HG02798 (cell line): ENCODE measurements around the gene EPHA2.

Experiments used
- ATAC-seq: cut with Tn5 transposase; IDR thresholded peaks from one replicate; pipeline ENCODE4 v1.9.1; 2021; ENCODE audit warnings: mild to moderate bottlenecking; ENCODE audit not compliant: unreplicated experiment, poor library complexity

EPHA2 gene

DNA sequence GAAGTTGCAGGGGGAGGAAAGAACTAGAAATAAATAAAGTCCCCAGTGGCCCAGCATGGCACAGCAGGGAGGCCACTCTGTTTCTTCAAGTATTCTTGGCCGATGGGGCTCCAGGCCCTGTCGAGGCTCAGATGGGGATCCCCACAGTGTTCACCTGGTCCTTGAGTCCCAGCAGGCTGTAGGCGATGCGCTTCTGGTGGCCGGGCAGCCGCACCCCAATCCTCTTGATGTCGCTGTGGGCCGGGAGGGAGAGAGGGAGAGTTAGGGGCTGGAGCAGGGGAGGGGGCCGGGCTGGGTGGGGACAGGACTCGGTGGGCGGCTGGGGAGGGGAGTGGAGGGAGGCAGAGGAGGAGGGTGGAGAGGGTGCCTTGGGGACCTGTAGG is 30.8 kb downstream of the EPHA2 start:
- no peak for ATAC-seq

DNA sequence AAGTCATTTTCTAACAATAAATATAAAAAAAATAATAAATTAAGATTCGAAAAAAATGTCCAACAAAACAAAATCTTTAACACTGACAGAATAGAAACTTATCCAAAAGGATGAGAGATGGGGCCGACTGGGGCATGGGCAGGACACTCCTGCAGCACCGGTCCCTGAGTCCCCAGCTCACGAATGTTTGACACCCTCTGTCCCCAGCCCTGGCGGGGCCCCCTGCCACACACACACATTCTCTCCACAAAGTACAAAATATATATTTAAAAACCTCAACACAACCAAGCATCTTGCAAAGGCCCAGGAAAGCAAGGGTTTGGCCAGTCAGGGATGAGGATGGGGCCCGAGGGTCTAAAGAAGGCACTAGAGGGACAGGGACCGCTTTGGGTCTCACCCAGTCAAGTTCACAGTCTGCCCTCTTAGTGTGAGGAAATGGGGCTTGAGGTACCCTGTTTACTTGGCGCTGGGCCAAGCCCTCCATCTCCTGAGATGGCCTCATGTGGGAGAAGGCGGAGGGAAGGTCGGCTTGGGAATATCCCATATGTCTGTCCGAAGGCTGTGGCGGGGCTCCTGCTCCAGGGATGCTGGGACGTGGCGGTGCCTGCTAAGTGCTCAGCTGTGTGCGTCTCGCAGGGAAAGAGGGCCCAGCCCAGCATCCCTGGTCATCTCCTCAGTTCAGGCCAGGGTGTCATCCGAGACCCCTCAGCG is 31.3 kb downstream of the EPHA2 start:
- ATAC-seq, result no peak

DNA sequence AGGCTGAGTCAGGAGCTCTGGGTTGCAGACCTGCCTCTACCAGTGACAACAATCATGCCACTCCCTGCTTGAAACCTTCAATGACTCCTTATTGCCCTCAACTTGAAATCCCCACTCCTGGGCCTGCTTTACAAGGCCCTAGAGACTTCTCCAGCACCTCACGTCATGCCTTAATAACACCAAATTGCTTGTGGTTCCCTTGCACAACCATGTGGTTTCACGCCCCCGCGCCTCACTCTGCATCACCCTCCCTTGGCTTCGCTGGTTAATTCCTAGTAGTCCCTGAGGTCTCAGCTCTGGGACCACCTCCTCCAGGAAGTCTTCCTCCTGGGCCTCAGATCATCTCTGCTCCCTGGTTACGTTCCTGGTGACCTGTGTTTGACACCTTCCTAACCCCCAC is 33.0 kb downstream of the EPHA2 start:
- ATAC-seq, result no peak

DNA sequence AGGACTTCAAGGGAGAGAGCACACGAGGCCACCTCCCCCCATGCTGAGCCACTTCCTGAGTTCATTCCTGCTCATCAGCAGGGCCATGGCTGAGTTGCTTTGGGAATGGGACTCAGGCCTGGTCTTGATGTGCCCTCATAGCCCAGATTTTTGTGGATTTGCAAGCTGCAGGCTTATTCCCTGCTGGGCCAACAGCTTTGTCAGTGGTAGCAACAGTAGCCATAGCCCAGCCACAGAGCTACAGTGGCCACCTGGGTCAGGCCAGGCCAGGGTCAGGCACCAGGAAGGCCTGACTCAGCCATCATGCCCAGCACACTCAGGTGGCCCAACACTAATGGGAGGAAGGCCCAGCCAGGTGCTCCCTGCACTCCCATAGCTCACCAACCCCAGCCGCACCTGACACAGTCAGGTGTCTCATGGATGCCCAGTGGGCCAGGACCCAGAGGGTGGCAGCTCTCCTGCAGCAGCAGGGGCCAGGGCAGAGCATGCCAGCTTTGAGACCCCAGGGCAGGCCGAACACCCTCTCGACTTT is 33.5 kb downstream of the EPHA2 start:
- ATAC-seq, result no peak

DNA sequence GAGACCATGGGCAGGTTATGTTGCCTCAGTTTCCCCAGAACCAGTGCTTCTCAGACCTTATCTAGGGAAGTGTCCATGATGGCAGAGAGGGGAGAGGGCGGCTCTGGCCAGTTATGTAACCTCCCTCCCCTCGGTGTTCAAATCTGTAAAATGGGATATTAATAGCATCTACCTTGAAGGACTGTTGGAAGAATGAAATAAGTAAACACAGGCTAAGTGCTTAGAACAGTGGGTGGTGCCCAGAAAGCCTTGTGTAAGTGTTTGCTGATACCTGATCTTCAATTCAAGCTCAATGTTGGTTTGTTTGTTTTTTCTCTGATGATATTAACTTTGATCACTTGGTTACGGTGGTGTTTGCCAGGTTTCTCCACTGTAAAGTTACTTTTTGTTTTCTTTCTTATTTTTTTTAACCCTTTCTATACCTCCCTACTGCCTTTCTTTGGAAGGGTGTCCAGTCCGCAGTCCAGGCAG is 34.9 kb downstream of the EPHA2 start:
- no peak for ATAC-seq

DNA sequence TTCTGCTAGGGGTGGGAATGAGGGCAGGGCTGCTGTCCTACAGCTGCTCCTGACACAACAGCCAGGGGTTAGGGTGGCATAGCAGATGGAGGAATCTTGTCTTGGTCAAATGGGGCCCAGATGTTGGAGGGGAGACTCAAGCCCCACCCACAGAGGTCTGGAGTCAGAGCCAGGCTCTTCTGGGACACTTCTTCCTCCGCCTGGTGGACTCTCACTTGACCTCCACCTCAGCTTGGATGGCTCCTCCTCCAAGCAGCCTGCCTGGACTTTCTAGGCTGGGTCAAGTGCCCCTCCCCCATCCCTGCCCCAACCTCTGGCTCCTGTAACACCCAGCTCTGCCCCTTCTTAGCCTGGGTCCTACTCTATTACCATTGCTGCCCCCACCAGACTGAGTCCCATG is 35.5 kb downstream of the EPHA2 start:
- ATAC-seq, result no peak

DNA sequence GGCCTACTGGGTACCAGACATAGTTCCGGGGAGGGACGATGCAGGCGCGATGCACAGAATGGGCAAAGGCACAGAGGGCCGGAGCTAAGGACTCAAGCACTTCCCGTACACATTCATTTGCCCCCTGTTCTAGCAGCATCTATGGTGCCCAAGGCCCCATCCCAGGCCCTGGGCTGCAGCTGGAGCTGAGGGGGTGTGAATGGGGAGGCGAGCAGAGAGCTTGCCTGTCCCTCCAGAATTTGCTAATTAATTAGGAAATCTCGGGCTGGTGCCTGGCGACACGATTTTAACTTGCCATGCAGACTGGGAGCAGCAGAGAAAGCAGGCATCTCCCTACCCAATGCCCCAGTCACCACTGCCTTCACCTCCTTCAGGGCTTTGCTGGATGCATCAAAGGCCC is 35.9 kb downstream of the EPHA2 start:
- no peak for ATAC-seq

DNA sequence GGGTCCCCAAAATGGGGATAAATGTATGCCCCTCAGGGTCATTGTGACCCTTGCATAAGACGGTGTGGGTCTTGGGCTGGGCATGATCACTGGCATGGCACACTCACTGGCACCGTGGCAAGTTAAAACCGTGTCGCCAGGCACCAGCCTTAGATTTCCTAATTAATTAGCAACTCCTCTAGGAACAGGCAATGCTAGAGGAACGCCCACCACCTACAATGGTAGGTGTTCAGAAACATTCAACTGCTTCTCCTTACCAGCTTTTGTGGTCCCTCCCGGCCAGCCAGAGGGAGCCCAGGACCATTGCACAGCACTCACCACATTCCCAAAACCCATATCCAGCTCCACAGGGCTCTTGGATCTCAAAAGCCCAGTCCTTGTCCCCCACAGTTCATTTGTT is 36.4 kb downstream of the EPHA2 start:
- no peak for ATAC-seq

DNA sequence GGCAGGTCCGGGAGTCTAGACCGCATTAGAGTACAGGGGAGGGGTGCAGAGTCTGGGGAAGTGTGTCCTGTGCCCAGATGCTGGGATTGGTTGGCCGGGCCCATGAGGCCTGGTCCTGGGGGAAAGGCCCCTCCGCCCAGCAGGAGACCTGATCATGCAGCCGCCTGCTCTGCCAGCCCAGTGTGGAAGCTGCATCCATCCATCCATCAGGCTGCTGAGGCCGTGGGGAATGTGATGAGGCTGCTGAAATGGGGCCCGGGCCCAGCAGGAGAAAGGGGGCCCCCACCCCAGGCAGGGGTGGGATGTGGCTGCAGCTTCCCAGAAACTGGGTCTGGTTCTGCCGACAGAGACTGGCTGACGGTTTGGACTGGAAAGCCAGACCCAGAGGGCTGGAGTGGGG is 37.2 kb downstream of the EPHA2 start:
- no peak for ATAC-seq

DNA sequence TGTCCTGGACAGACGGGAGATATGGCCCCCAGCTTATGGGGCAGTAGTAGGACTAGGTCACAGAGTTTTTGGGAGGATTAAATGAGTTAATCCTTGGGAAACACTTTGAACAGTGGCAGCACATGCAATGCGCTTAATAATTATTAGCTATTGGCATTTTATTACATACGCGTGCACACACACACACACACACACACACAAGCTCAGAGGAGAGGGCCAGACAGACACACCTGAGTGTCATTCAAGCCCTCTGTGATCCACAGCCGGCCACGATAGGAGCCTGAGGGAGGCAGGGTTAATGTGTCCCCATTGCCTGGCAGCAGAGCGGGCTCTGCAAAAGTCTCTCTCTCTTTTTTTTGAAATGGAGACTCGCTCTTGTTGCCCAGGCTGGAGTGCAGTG is 37.9 kb downstream of the EPHA2 start:
- ATAC-seq, result no peak

DNA sequence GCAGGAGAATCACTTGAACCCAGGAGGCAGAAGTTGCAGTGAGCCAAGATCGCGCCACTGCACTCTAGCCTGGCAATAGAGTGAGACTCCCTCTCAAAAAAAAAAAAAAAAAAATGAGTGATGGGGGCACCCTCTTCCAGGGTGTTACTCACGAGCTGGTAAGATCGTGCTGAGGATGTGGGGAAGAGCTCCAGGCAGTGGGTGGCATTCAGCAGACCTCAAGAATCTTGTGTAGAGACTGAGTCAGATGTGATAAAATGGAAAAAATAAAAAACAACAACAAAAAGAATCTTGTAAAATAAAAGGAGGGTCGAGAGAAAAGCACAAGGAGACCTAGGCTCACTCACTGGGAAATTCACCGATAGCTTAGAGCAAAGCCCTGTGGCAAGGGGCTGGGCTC is 38.5 kb downstream of the EPHA2 start:
- no peak for ATAC-seq

DNA sequence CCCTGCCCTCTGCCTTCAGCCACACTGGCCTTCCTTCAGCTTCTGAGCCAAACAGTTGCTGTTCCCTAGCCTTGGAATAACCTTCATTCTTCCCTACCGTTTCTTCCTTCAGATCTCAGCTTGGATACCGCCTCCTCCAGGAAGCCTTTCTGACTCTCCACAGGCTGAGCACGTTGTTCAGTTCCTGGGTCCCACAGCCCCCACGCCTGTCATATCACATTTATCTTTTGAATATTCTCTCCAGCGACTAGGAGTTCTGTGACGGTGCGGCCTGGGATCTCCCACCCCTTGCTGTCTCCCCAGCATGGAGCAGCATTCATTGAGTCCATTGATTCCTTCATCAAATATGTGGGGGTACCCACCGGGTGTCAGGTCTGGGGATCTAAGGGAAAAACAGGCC is 39.2 kb downstream of the EPHA2 start:
- ATAC-seq, result no peak

DNA sequence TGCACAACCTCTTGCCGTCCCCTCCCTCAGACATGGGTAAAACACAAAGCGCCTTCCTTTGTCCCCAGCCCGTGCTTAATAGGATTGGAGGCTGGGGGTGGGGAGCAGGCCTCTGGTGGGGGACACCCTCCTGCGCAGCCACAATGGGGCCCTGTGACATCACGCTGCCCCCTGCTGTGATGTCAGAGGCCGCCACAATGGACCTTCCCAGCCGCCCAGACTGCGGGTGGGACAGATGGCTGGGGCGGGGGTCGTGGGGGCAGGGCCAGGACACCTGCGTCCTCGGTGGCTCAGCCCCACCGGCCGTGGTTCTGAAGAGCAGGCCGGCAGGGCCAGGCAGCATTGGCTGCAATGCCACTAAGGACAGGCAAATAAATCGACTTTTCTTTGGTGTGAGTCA is 39.9 kb downstream of the EPHA2 start:
- no peak for ATAC-seq

DNA sequence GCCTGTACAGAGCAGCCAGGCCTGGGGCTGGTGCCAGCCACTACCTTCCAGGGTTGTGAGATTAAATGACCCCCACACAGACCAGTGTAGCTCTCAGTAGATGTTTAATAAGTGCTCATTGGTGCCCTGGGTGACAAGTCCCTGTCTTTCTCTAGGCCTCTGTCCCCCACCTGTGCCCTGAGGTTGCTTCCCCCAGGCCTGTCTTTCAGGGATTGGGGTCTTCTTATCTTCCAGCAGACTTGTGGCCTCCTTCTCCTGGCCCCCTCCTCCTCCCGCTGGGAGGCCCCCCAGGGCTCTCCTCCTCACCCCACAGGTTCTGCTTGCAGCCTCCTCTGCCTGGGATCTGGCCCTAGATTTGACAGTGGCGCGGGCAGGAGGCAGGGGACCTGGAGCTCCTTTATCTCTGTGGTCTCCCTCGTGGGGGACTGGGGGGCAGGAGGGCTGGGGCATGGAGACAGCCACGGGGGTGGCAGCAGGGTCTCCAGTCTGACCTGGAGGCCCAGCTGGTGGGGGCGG is 40.3 kb downstream of the EPHA2 start:
- ATAC-seq, result no peak

DNA sequence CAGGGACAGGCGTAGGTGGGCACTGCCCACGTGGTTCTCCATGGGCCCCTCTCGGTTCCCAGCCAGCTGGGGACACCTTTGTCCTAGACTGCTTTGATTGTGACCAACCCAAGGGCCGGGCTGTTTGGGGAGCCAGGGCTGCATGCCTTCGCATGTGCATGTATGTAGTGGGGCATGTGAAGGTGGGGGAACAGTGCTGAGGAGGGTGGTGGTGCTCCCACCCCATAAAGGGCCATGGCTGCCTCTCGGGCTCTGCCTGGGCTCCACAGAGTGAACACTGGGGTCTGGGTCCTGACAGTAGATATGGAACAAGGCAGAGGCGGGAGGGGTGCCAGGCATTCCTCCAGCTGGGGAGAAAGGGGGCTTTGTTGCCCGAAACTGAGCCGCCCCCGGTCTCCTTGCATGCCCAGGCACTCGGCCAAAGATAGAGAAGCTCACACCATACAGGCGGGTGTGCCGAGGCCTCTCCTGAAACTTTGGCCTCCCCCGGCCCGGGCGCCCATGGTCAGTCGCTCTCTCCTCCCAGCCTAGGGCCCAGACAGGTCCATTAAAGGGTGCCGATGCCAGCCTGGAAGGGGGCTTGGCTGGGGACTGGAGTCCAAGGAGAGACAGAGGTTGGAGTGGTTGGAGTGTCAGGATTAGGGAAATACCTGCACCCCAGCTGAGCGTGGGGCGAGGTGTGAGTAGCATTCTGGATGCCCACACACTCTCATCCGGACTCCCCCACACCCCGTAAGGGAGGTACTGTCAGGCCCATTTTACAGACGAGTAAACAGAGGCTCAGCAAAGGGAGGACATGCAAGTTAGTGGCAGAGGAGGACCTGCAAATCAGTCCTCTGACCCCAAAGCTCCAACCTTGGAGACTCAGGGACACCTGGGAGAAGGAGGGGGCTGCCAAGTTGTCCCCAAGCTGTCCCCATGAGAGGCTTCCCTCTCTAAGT is 41.1 kb downstream of the EPHA2 start:
- no peak for ATAC-seq

DNA sequence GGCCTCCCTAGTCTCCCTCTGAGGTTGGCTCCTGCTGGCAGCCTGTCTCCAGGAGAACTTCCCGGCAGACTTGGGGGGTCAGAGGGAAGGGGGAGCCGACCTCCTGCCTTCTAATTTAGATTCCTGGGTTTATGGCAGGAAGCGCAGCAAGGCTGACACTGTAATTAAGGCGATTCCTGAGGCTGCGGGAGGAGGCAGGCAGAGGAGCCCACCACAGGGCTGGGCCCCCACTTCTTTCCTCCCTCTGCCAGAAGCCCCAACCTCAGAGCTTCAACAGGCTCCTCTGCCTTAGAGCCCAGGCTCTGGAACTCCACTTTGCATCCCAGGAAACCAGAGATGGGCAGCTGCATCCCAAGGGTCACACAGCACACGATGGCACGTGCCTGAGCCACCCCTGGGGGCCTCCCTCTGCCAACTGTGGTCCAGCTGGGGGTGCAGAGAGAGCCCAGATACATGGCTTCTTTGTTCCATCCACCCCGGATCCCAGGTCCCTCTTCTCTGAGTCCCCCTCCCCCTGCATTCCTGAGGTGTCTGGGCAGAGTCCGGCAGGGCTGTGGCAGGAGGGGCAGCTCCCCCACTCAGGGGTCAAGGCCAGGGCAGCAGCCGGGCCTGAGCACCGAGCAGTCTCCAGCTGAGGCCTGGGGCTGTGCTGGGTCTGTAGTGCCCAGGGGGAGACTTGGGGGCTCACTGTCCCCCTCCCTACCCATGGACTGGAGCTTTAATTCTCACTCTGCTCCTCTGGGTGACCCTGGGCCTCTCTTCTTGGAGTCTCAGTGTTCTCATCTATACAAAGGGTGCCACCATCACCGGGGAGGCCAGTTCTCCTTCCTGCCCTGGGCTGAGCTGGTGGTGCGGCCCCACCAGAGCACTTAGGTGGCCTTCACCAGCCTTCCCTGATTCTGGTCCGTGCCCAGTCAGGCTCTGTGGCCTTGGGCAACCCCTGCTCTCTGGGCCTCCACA is 43.0 kb downstream of the EPHA2 start:
- ATAC-seq, result no peak

DNA sequence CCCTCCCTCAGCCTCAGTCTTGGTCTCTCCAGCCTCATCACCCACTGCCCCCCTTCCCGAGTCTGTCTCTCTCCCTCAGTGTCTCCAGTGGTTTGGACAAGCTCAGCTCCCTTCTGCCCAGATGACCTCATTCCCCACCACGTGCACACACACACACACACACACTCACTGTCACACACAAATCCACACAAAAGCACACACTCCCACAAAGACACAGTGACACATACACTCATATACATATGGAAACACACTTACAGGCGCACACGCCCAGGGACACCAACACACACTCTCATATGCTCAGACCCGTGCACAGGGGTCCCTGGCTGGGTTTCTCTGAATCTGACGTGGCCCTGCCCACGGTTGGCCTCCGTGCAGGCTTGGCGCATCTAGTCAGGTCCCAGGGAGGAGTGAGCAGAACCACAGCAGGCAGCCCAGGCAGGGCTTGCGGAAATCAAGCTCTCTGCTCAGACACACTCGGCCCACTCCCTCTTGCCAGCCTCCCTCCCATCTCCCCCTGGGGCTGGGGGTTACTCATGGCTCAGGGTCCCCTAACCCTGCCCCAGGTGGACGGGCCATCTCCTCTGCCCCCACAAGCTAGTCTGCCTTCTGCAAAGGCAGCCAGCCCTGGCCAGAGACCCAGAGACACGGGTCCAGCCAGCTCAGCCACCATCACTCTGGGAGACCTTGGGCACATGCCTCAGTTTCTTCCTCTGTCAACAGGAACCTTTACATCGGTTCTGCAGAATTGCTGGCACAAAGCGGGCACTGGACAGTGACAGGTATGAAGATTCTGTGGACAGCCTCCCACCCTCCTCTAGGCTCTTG is 43.9 kb downstream of the EPHA2 start:
- ATAC-seq, result no peak

DNA sequence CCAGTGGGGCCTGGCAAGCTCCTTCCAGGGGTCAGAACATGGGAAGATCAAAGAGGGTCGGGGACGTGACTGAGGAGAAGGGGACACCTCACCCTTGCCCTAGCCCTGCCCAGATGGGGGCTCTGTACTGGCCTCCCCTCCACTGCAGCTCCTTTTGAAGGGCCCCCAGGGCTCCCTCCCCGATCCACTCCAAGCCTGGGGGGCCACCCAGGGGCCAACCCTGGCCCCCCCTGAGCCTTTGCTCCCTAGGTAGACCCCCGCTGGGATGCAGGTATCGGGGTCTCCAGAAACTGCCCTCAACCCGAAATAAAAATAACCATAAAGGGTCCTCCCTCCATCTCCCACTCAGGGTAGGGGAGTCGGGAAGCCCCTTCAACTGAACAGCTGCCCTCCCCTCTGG is 45.0 kb downstream of the EPHA2 start:
- no peak for ATAC-seq

DNA sequence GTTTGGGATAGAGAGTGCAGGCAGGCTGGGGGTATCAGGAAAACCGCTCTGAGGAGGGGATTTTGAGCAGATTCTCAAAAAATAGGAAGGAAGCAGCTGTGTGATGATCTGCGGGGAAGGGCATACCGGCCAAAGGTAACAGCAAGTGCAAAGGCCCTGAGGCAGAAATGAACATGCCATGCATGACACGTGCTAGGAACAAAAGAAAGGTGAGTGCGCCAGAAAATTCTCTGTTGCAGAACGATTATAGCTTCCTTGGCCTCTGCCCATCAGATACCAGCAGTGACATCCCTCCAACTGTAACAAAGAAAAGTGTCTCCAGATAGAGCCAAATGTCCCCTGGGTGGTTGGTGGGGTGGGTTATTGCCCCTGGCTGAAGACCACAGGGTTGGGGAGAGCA is 45.4 kb downstream of the EPHA2 start:
- no peak for ATAC-seq
